Gastrocnemius medialis (tissue), 4 donors: ENCODE results near the gene TCERG1L.

Experiments
- POLR2A ChIP-seq, 2 donors: fragments of 450-650 bp; IDR thresholded peaks; one replicate each; pipeline ENCODE4 v1.6.1; 2017; ENCODE audit warnings: antibody characterized with exemption in 2 of 2, mild to moderate bottlenecking in 2 of 2, moderate library complexity in 2 of 2
- TF ChIP-seq, protein P1 (sequence below), 5 experiments: fragments of 450-650 bp in 3 of 5; fragments of 200-600 bp in 2 of 5; sonication (generic) in 2 of 5; IDR thresholded peaks in 4 of 5; conservative IDR thresholded peaks in 1 of 5; 1 replicate in 4 of 5; 2 replicates in 1 of 5; pipeline ENCODE4 v1.5.1; 2016 to 2019; ENCODE audit warnings: antibody characterized with exemption in 5 of 5, mild to moderate bottlenecking in 3 of 5, moderate library complexity in 3 of 5

GRCh38 chr10:131162866-131163843, 148.4 kb downstream of the TCERG1L start:
- TF ChIP-seq, protein P1, sequence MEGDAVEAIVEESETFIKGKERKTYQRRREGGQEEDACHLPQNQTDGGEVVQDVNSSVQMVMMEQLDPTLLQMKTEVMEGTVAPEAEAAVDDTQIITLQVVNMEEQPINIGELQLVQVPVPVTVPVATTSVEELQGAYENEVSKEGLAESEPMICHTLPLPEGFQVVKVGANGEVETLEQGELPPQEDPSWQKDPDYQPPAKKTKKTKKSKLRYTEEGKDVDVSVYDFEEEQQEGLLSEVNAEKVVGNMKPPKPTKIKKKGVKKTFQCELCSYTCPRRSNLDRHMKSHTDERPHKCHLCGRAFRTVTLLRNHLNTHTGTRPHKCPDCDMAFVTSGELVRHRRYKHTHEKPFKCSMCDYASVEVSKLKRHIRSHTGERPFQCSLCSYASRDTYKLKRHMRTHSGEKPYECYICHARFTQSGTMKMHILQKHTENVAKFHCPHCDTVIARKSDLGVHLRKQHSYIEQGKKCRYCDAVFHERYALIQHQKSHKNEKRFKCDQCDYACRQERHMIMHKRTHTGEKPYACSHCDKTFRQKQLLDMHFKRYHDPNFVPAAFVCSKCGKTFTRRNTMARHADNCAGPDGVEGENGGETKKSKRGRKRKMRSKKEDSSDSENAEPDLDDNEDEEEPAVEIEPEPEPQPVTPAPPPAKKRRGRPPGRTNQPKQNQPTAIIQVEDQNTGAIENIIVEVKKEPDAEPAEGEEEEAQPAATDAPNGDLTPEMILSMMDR (IDR thresholded peaks at IDR 0.05 in 4 of 5, conservative IDR thresholded peaks at IDR 0.05 in 1 of 5), result no peak
- TF ChIP-seq POLR2A (IDR thresholded peaks at IDR 0.05), result no peak
